HG03108 (cell line): ENCODE measurements around the gene HOXB5.

ENCODE experiments used
- ATAC-seq: cut with Tn5 transposase; IDR thresholded peaks from one replicate; pipeline ENCODE4 v1.9.1; 2021; ENCODE audit warnings: moderate library complexity; ENCODE audit not compliant: unreplicated experiment

The HOXB5 gene

GRCh38 chr17:48593126-48593829 is at the start of gene HOXB5:
TSS of gene HOXB5 (minus strand) at chr17:48593779. CDS start at chr17:48593682, 97 bp downstream.
- ATAC-seq = no peak

DNA sequence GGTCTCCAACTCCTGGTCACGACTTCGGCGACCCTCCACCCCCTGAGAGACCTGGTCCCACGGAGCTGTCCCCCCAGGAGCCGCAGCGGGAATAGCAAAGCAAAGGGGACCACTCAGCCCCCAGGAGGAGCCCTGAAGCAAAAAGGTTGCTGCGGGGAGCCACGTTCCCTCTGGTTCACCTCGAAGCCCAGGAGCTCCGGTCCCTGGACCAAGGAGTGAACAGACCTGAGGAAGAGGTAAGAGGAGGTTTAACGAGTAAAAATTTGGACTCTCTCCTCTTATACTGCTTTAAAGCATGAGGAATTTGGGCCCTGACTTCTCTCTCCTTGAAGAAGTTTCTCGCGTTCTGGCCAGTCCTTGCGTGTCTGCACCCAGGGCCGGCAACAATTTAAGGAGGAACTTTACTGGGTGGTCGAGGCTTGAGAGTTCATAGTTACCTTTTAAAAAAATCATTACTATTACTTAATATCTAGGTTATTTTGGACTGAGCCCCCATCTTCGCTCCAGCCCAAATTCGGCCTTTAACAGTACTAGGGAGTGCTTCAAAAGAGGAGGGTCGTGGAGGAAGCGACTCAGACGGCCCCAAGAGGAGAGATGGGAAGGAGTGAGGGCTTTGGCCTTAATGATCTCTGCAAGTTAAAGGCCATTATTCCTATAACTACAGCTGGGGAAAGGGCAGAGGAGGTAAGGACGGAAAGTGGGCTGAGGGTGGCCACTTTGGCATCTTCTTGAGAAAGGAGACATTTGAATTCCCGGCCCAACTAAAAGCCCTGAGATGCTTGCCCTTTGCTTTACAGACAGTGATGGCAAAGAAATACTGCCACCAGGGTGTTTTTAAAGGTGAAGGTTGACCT is 49.5 kb upstream of the HOXB5 start:
- no peak for ATAC-seq

- no peak for ATAC-seq
Measured at GRCh38 chr17:48642059-48642842, 48.7 kb upstream of the HOXB5 start.

- ATAC-seq = no peak
Measured at GRCh38 chr17:48641541-48642058, 48.0 kb upstream of the HOXB5 start.

DNA sequence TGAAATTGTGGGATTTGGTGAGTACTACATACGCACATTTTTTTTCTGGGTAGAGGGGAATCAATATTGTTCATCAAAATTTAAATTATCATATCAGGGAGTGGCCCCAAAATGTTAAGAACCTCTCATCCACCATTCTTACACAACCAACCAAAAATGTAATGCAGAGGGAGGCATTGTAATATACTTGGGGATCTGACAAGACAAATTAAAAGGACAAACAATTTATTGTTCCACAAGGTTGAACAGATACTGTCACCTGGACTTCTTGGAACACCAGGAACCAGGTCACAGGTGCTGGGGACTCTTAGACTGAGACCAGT is 47.2 kb upstream of the HOXB5 start:
- no peak for ATAC-seq

DNA sequence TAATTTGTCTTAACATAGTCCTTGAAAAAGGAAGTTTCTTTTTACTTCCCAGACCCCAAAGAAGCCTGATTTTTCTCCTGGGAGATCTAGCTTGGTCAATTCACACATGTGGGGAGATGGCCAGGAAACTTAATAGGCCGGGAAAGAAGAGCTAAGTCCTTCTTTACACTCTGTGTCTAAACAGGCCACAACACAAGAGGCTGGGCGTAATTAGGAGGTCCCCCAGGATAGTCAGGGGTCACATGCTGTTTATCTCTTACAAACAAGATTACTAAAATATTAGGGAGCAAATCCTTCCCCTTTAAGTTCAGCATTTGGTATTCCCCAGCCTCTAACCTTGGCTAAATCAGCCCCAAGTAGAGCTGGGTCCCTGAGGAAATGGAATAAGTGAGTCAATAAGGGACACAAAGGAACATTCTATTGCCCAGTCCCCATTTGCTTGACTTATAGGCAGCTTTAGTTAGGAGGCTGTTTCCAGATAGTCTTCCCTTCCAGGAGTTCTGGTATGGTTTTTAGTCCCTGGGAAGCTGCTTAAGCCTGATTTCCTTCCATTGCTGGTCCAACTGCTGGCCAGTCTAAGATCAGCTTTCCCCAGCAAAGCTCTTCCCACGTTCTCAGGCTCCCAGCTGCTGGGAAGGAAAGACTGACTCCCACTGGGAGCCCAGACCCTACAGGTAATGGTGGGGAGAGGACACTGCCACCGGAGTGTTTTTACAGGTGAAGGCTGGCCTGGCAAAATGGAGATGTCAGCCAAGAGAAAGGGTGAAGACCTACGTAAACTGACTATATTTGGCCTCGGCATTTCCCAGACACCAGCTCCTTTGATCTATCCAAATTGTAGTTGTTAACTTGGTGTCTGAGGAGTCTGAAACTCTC is 46.6 kb upstream of the HOXB5 start:
- no peak for ATAC-seq

- ATAC-seq = no peak
Measured at GRCh38 chr17:48639136-48639535, 45.6 kb upstream of the HOXB5 start.

- ATAC-seq = no peak
Measured at GRCh38 chr17:48637323-48638260, 44.0 kb upstream of the HOXB5 start.

DNA sequence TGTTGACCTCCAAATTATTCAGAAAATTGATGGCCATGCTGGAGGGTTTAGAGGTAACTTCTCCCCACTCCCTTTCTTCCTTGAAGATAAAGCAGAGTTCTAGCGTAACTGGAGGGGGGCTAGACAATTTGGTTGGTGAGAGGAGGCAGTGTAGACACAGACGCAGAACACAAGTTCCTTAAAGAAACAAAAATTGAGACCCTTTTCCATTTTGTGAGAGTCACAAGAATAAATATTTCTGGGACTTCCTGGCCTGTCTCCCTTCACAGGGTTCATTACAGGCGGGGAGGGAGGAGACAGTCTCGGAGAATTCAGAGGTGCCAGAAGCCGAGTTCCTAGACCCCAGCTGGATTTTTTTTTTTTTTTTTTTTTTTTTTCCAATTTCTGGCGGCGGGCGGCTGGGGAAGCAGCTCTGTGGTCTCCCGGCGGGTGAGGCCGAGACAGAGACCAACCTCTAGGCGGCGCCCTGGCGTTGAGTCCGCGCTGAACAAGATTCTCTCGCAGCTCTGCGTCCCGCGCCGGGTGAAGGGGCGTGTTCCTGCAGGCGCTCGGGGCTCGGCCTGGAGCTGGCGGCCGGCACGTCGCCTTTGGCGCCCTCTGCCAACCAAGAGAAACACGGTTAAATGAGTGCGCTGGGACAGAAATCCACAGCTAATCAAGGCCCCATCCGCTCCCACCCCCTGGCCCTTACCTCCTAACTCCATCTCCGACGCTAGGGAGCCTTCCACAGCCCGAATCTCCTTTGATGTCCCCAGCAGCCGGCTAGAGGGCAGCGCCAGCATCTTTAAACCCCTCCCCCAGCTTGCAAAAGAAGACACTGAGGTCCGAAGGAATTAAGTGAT is 42.8 kb upstream of the HOXB5 start:
- peak; percentile 52 for ATAC-seq

DNA sequence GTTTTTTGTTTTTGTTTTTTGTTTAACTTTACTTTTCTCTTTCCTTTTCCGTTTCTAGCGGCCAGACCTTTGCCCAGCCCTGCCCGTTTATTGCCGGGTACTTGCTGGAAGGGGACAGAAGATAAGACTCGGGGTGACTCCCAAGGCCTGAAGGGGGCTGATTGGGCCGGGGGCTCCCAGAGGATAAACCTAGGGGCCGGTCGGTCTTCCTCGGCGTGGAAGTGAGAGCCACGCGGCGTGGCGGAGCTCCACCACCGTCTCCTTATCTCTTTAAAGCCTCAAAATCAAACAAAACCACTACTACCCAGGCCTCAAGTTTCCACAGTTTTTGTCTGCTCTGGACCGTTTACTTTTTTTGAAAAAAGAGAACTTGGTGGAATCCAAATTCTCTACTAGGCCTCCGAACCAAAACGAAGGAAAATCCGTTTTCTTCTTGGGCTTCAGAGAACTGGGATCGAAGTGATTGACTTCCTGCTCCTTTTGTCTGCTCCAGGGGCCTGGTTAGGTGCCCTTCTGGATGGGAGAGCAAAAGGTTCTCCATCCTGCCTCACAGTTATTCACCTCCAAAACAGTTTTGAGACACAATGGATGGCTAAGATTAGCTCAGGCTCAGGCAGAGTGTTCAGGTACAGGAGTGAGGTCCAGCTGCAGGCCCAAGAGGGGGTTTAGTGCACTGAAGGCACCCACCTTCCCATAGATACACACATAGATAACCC is 41.1 kb upstream of the HOXB5 start:
- ATAC-seq = no peak

GRCh38 chr17:48633266-48633677 is 39.7 kb upstream of the HOXB5 start:
- ATAC-seq = no peak

GRCh38 chr17:48632579-48633265 is 39.1 kb upstream of the HOXB5 start:
- ATAC-seq = no peak

- ATAC-seq = no peak
Measured at GRCh38 chr17:48631693-48632578, 38.4 kb upstream of the HOXB5 start.

- no peak for ATAC-seq
Measured at GRCh38 chr17:48630925-48631692, 37.5 kb upstream of the HOXB5 start.
